SKM-1 treated with dmso at 0.1 percent for 144 hours (cell line): ENCODE data around the gene TGFB3.

Experiments used
- DNase-seq: peaks from one replicate; lab custom pipeline; 2025; ENCODE audit not compliant: unreplicated experiment; lab: John Stamatoyannopoulos, UW

Gene TGFB3

DNA sequence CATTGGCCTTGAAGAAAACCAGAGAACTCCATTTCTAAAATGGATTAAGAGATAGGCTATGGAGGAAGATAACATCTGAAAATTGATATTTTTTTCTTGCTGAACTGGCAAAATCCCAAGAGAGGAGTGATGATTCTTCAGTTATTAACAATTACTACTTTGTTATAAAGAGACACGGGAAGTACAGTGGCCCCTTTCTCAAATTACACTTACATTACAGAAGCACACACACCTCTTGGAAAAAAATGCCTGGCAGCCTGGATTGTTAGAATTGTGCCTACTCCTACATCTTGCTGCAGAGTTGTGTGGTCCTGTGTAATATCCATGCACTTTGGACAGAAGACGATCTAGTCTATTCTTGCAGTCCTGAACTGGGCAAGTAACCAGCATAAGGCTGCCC is 71.7 kb downstream of the TGFB3 start:
- DNase-seq = no peak

DNA sequence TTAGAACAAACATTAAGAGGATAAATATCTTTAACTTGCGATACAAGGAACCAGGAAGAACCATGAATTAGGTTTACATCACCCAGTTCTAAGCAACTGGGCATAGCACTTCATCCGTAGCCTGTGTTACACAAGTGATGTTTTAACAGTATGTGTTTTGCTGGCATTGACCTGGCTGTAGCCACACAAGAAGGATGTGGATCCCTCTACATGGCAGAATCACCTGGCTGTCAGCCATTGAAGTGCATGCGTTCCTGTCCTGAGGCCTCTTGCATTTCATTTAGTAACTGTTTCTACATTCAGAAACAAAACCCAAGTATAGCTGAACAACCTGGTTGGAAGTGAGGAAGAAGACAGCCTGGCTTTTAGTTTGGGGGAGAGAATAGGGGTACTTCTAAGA is 72.2 kb downstream of the TGFB3 start:
- DNase-seq = no peak
